Measurements from ENCODE around the gene ADRA2B. TPM values are rescaled to one million over a fixed set of nuclear protein-coding genes. Genes with fewer than 3 reads are reported as not detected.

ADRA2B gene
- total RNA-seq, 1 donor from 2014 or later = 2.9 TPM

DNA sequence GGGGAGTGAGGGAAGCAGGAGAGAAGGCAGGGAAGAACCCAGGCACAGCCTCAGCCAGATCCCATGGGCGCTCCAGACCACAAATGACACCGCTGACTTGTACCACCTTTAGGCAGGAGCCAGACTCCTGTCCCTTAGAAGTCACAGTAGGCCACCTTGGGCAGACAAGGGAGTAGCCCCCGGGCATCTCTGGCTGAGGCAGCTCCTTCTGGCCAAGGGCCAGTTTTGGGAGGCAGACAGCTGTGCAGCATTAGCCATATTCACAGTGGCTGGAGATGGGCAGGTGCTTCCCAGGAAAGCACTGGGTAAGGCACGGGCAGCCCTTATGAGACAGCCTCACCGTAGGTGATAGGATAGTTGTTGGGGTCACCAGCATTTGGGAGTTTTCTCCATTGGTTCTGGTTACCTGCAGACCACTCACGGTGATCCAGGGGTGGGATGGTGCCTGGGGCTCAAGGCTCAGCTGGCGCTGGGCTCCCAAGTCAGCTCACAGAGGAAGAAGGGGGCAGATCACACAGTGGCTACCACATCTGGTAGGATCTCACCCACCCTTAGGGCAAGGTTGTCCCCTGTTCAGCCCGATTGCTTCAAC lies 19.9 kb upstream of the ADRA2B start:
- Histone ChIP-seq H3K27ac (replicated peaks) (no peak overlapping the region), H3K27me3 (ENCODE audit: low read depth) (peaks cover 40% of the 10 kb centered on the region), H3K4me1 (no peaks in the 10 kb centered on the region), H3K9me3 (replicated peaks) (no peaks in the 10 kb centered on the region), H3K4me3 (no peak overlapping the region), H3K36me3 (no peaks in the 10 kb centered on the region)
- intact Hi-C loops (cut with micrococcal nuclease) = no loop called here
- no peak for DNase-seq
- TF ChIP-seq, protein P1, sequence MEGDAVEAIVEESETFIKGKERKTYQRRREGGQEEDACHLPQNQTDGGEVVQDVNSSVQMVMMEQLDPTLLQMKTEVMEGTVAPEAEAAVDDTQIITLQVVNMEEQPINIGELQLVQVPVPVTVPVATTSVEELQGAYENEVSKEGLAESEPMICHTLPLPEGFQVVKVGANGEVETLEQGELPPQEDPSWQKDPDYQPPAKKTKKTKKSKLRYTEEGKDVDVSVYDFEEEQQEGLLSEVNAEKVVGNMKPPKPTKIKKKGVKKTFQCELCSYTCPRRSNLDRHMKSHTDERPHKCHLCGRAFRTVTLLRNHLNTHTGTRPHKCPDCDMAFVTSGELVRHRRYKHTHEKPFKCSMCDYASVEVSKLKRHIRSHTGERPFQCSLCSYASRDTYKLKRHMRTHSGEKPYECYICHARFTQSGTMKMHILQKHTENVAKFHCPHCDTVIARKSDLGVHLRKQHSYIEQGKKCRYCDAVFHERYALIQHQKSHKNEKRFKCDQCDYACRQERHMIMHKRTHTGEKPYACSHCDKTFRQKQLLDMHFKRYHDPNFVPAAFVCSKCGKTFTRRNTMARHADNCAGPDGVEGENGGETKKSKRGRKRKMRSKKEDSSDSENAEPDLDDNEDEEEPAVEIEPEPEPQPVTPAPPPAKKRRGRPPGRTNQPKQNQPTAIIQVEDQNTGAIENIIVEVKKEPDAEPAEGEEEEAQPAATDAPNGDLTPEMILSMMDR (IDR thresholded peaks at IDR 0.05; ENCODE audit: borderline replicate concordance) = no peak

DNA sequence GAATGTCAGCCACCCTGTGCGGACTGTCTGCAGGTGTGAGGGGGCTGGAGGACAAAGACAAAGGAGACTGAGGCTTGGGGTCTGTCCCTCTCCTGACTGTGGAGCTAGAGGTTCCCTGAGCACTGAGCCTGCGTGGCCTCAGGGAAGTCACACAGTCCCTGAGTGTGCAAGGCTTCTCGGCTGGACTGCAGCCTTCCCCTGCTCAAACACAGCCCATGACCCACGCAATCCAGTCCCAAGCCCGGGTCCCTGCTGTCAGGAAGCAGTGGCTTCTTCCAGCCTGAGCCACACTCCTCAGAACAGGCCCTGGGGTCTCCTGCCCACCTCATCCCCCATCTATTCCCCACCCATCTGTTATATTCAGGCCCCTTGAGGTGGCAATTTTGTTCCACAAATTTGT lies 19.2 kb upstream of the ADRA2B start:
- H3K27me3 ChIP-seq (ENCODE audit: low read depth) = peaks cover 40% of the 10 kb centered on the region
- intact Hi-C loops (cut with micrococcal nuclease) = no loop called here
- no peaks in the 10 kb centered on the region for H3K4me1 ChIP-seq
- no peaks in the 10 kb centered on the region for H3K9me3 ChIP-seq (replicated peaks)
- no peak overlapping the region for H3K4me3 ChIP-seq
- no peak for DNase-seq
- TF ChIP-seq, protein P1 (IDR thresholded peaks at IDR 0.05; ENCODE audit: borderline replicate concordance) = no peak
- H3K27ac ChIP-seq (replicated peaks) = no peak overlapping the region
- H3K36me3 ChIP-seq = no peaks in the 10 kb centered on the region

DNA sequence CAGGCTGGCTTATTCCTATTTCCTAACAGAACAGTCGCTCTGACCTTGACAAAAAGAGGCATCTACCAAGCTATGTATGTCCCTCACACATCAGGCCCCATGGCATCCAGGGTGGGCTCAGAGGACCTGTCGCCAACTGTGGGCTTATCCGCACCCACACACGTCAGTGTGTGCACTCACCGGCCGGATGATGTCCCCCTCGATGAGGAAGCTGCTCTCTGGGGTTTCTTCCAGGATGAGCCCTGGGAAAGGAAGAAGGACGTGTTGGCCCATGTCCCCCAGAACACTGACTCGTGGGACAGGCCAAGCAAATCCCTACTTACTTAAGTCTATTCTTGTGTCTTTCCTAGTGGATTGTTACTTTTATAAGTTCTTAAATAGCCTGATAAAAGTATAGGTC lies 18.8 kb upstream of the ADRA2B start:
- peaks cover 40% of the 10 kb centered on the region for H3K27me3 ChIP-seq (ENCODE audit: low read depth)
- TF ChIP-seq, protein P1 (IDR thresholded peaks at IDR 0.05; ENCODE audit: borderline replicate concordance) = no peak

DNA sequence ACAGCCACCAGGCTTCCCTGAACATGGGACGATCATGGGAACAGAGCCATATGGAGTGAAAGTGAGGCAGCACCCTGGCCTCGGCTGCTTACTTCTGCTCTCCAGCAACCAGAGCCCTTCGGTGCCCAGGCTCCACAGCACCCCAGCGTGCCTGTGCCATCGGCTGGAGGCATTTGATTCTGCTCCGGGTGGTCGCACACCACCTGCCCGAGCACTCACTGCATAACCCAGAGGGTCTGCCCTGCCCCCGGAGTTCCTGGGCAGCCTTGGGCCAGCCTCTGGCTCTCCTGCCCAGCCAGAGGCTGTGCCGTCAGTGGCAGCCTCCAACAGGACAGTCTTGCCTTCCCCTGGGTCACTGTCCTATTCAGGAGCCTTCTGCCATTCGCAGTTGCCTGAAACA lies 18.1 kb upstream of the ADRA2B start:
- Histone ChIP-seq H3K27me3 (ENCODE audit: low read depth) (peaks cover 40% of the 10 kb centered on the region), H3K4me1 (no peaks in the 10 kb centered on the region), H3K27ac (replicated peaks) (no peak overlapping the region), H3K36me3 (no peaks in the 10 kb centered on the region), H3K4me3 (no peak overlapping the region), H3K9me3 (replicated peaks) (no peaks in the 10 kb centered on the region)
- TF ChIP-seq, protein P1 (IDR thresholded peaks at IDR 0.05; ENCODE audit: borderline replicate concordance) = no peak
- DNase-seq = no peak
- intact Hi-C loops (cut with micrococcal nuclease) = no loop called here

More for the DNA sequence above, 18.8 kb upstream of the ADRA2B start:
- Histone ChIP-seq H3K36me3 (no peaks in the 10 kb centered on the region), H3K4me1 (no peaks in the 10 kb centered on the region), H3K9me3 (replicated peaks) (no peaks in the 10 kb centered on the region), H3K4me3 (no peak overlapping the region), H3K27ac (replicated peaks) (no peak overlapping the region)
- intact Hi-C loops (cut with micrococcal nuclease) = no loop called here
- DNase-seq = no peak

DNA sequence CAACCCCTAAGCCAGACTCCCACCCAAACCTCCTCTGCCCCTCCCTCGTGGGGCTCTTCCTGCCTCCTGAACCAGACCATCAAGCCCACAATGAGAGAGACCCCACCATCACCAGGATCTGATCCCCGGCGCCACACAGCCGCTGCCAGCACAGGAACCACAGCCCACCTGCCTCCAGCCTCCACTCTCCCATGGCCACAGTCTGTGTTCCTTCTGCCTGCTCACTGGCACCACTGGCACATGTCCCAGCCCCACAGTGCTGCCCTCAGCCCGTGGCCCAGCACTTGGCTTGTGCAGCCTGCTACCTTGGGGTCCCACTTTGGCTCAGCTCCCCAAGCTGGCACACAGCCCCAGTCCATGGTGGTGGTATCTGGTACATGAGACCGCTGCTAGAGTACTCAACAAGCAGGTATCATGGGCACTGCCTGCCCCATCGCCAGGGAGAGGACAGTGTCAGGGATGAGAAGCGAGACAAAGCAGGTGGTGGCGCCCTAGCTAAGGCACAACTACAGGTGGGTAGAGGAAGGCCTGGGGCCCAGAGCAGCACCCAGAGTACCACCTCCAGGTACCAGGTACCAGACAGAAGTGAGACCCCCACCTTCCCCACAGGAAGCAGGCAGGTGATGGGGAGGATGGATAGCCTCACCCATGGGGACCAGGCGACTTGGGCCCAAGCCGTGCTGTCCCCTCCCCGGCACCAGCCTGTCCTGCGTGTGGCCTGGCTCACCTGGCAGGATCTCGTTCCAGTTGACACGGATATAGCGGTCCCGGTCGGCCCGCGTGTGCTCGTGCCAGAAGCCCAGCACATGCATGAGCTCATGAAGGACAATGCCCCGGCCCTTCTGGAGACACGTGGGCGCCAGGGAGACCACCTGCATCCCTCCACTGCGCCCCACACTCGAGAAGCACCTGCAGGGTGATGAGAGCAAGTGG lies 15.7 kb upstream of the ADRA2B start:
- H3K9me3 ChIP-seq (replicated peaks) = no peaks in the 10 kb centered on the region
- DNase-seq = no peak
- intact Hi-C loops (cut with micrococcal nuclease) = no loop called here
- no peak overlapping the region for H3K27ac ChIP-seq (replicated peaks)
- H3K36me3 ChIP-seq = no peaks in the 10 kb centered on the region
- H3K4me1 ChIP-seq = no peaks in the 10 kb centered on the region
- TF ChIP-seq, protein P1 (IDR thresholded peaks at IDR 0.05; ENCODE audit: borderline replicate concordance) = no peak
- peaks cover 28% of the 10 kb centered on the region for H3K27me3 ChIP-seq (ENCODE audit: low read depth)
- H3K4me3 ChIP-seq = no peak overlapping the region

Data from left ventricle myocardium inferior (tissue), 1 donor.